AG09319 (cell line): ENCODE results near the gene LYRM1.

Source experiments
- DNase-seq: peaks from one replicate; pipeline ENCODE4 v3.0.0-alpha.2; 2010; ENCODE audit warnings: low read depth; ENCODE audit errors: extremely low read depth
- TF ChIP-seq, protein P1 (sequence below): IDR thresholded peaks from 2 replicates; pipeline ENCODE4 v1.5.1; 2011; ENCODE audit warnings: low read depth, mild to moderate bottlenecking, inconsistent platforms, low read length, moderate library complexity

The LYRM1 gene

DNA sequence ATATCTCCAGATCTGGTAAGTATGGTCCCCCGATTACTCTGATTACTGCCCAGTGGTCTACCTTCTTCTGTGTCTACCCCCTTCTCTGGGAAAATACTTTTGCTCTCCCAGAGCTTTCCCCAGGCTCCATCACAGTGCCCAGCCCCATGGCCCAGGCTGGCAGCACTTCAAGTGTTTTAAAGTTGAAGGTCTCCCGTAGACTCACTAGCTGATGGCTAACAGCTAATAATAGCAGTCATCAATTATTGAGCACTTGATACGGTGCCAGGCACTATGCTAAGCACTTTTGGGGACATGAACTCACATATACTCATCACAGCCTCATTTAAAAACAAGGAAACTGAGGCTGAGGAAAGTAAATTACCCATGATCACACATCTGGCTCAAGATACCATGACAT, 33.8 kb upstream of the LYRM1 start:
- TF ChIP-seq, protein P1, sequence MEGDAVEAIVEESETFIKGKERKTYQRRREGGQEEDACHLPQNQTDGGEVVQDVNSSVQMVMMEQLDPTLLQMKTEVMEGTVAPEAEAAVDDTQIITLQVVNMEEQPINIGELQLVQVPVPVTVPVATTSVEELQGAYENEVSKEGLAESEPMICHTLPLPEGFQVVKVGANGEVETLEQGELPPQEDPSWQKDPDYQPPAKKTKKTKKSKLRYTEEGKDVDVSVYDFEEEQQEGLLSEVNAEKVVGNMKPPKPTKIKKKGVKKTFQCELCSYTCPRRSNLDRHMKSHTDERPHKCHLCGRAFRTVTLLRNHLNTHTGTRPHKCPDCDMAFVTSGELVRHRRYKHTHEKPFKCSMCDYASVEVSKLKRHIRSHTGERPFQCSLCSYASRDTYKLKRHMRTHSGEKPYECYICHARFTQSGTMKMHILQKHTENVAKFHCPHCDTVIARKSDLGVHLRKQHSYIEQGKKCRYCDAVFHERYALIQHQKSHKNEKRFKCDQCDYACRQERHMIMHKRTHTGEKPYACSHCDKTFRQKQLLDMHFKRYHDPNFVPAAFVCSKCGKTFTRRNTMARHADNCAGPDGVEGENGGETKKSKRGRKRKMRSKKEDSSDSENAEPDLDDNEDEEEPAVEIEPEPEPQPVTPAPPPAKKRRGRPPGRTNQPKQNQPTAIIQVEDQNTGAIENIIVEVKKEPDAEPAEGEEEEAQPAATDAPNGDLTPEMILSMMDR, result no peak
- DNase-seq, result no peak

- no peak for DNase-seq
These were observed 33.0 kb upstream of the LYRM1 start for GRCh38 chr16:20867585-20867984.

DNA sequence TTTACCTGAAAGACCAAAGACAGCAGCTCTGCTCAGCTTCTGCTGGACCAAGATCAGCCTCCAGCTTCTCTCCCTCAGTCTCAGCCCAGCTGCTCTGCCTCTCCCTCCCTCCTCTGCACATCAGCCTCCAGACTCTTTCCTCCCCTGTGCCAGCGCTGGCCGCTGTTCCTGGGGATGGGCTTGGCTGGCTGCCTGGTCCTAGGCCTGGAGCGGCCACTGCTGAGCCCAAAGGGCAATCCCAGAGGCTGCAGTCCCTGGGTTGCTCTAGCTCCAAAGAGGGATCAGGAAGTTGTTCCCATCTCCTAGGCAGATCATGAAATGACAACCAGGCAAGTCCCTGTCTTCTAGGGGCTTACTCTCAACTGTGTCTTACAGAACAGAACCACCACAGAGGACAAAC, 31.7 kb upstream of the LYRM1 start:
- TF ChIP-seq, protein P1, result no peak
- DNase-seq, result peak; percentile 45

More at GRCh38 chr16:20867585-20867984, 33.0 kb upstream of the LYRM1 start:
- TF ChIP-seq, protein P1, result no peak

DNA sequence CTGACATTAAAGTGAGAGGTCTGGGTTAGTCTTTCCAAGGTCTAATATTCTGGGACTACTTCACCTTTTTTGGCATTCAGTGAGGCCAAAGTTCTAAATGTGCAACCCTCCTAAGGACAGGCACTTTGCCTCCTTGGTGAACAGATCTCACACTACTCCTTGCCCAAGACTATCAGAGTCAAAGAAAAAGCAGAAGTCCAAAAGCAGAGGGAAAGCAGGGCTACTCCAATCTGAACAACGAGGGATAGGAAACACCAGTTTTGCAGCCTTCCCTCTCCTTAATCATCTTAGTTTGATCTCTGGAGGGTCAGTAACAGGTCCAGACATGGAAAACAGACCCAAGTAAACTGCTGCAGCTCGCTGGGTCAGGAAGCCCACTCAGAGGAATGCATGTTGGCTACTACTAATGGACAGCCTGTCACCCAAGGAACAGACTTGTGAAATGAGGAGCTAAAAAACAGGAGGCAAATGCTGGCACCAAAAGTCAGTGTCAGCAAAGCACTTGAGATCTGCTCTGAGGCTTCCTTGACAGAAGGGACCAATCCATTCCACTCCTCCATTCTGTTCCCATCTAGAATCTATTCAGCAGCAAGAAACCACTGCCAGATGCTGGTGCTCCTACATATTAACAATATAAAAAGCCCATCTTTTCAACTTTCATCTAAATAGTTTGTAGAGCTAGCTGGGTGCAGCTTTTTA, 30.3 kb upstream of the LYRM1 start:
- TF ChIP-seq, protein P1, result no peak
- DNase-seq, result no peak

GRCh38 chr16:20871258-20871657, 29.3 kb upstream of the LYRM1 start:
- DNase-seq, result no peak
- TF ChIP-seq, protein P1, result no peak

- TF ChIP-seq, protein P1, result no peak
- no peak for DNase-seq
These were observed 28.4 kb upstream of the LYRM1 start for GRCh38 chr16:20871941-20872815.

DNA sequence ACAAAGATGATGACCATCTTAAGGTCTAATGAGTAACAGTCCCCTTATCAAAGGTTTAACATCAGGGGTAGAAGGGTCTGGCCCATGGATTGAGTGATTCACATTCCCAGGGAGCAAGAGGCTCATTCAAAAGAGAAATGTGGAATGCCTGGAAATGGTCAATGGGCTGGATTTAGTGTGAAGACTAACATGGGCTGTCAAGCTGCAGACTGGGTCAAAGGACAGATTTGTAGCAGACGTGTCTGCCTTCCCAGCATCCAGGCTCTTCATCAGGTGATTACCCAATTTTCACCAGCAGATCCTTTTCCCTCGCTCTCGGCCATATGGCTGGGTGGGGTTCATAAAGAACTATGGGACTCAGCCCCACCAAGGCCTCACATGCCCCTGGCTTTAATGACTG, 27.2 kb upstream of the LYRM1 start:
- TF ChIP-seq, protein P1, result no peak
- DNase-seq, result no peak
